Body of pancreas (tissue), 4 donors: ENCODE measurements around the gene P2RY8.

Source experiments
- POLR2A ChIP-seq, 3 donors: fragments of 450-650 bp; IDR thresholded peaks; one replicate each; pipeline ENCODE4 v1.6.1; 2016; ENCODE audit warnings: antibody characterized with exemption in 3 of 3, mild to moderate bottlenecking in 2 of 3
- TF ChIP-seq, protein P1 (sequence below), 7 experiments: fragments of 450-650 bp in 4 of 7; fragments of 200-600 bp in 3 of 7; sonication (generic) in 3 of 7; IDR thresholded peaks; one replicate each; pipeline ENCODE4 v1.5.1; 2016 to 2019; ENCODE audit warnings: antibody characterized with exemption in 7 of 7

DNA sequence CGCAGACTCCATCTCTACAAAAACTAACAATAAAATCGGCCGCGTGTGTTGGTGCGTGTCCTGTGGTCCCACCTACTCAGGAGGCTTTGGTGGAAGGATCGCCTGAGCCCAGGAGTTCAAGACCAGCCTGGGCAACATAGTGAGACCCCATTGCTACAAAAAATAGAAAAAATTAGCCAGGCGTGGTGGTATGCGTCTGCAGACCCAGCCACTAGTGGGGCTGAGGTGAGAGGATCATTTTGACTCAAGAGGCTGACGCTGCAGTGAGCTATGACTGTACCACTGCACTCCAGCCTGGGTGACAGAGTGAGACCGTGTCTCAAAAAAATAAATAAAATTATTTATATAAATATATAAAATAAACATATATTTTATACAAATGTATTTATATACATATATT lies 106.5 kb downstream of the P2RY8 start:
- TF ChIP-seq POLR2A (IDR thresholded peaks at IDR 0.05), result no peak
- TF ChIP-seq, protein P1, sequence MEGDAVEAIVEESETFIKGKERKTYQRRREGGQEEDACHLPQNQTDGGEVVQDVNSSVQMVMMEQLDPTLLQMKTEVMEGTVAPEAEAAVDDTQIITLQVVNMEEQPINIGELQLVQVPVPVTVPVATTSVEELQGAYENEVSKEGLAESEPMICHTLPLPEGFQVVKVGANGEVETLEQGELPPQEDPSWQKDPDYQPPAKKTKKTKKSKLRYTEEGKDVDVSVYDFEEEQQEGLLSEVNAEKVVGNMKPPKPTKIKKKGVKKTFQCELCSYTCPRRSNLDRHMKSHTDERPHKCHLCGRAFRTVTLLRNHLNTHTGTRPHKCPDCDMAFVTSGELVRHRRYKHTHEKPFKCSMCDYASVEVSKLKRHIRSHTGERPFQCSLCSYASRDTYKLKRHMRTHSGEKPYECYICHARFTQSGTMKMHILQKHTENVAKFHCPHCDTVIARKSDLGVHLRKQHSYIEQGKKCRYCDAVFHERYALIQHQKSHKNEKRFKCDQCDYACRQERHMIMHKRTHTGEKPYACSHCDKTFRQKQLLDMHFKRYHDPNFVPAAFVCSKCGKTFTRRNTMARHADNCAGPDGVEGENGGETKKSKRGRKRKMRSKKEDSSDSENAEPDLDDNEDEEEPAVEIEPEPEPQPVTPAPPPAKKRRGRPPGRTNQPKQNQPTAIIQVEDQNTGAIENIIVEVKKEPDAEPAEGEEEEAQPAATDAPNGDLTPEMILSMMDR (IDR thresholded peaks at IDR 0.05), result no peak
